Lung microvascular endothelial cell (primary cell): Measurements from ENCODE around the gene TMED6. TPM values are rescaled to one million over a fixed set of nuclear protein-coding genes. Genes with fewer than 3 reads are reported as not detected.

ENCODE experiments used
- DNase-seq, 2 donors: peaks; one replicate each; pipeline versions ENCODE4 v3.0.0 to v3.0.0-alpha.2; 2010; ENCODE audit warnings: low read depth in 2 of 2
- total RNA-seq: library from RNA; depleted of rRNA; stranded (reverse); fragments of >200 nt; gene quantifications from 2 replicates; pipeline ENCODE4 v1.2.1, GENCODE V29; 2014

The TMED6 gene
- 0.20 TPM in 1 of 2 replicates, not detected in the other for total RNA-seq

DNA sequence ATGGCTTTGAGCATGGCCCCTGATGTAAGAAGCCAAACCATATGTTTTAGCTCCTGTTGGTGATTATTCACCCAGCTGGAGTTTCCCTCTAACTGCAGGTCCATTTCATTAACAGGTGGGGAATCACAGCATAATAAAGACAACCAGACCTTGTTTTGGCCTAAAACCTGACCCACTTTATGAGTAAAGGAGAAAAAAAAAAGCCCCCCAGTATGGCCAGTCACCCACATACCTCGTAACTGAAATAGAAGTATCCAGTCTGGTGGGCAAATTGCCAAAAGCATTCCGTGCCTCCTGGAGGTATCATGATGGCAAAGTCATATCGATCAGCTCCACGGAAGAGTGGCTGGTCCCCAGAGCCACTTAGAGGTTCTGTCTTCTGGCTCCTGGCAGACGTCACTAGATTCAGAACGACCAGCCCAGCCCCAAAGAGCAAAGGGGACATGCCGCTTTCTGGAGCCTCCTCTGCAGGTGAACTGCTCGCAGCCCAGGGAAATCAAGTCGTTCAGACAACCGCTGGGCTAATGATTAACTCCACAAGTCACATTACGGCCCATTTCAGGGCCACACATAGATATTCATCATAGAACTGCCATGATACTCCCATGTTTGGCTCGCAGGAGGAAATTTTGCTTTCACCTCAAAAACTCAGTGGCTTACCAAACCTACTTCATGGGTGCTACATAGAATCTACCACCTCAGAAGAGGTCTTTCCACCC lies at the start of gene TMED6:
Gene TMED6, minus strand, starts transcription at position 478 of the 719 bp plus-strand sequence. Its CDS starts 33 bp downstream, at position 445.
- DNase-seq: no peak

DNA sequence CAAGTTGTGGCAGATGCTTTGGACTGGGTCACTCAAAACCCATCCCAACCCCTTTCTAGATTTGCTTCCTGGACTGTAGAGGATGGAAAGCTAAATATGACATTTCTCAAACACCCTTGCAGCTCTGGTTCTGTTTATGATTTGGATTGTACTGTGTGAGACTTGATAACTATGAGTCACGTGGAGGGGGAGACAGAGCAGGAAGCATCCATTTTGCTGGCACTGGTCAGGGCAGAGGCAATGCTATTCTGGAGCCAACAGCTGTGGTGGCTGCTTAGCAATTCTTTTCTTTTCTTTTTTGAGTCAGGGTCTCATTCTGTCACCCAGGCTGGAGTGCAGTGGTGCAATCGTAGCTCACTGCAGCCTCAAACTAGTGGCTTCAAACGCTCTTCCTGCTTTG lies 47.8 kb upstream of the TMED6 start:
- DNase-seq: peak; percentile 62 to 63

DNA sequence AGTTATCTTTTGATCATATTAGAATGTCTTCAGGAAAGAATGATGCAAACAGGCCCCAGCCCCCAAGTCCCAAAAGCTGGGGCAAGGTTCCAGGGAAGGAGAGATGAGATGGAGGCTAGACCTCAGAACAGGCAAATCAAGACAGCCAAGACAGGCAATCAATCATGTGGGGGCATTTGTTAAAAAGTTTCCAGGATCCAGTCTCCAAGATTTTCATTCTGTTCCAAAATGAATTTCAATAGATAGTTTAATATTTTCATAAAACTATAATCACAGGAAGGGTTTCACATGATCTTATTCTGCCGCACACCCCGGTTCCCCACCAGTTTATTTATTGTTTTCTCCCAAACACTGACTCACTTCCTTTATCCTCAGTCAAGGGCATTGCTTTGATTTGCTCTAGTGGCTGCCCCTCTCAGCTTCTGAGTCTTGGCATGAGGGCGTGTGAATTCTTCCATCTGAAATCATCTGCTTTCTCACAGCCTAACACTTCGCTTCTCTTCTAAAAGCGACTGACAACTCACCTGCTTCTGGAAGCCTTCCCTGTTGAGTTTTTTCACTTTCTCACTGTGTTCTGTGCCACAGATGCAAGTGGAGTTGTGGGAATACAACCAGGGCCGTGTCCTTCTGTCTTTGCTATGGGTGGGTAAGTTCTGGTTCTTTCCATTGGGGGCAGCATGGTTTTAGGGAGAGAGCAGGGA lies 46.4 kb upstream of the TMED6 start:
- DNase-seq: peak; percentile 89 to 92

DNA sequence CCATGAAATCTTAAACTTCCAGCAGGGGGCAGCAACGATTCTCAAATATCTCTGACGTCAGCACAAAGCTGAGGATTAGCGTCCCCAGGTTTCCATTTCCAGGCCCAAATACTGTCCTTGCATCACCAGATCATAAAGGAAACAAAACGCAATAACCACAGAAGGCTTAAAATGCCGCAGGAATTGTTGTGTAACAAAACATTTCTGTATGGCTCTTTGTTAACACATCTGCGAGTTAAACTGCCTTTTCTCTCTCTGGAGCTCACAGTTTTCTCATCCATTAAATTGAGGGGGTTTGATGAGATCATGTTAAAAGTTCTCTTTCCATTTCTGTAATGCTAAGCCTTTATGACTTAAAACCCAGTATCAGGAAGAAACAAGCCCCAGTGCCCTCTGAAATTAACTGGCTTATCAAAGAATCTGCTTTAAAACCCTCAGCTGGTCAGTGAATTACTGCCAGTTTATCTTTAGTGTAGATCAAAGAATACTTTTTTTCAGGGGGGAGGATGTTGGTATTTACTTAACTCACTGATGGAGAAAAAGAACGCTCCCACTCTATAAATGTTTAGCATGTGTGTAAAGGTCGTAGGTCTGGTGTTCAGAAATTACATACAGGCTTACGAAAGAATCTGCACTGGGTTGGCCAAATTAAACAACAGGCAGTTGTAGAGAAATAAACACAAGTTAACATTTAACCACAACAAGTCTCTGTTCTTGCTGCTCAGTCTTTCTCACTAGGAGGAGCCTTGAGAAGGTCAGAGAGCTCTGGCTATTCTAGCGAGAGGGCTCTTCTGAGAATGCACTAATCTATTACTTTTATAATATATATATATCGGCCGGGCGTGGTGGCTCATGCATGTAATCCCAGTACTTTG lies 44.8 kb upstream of the TMED6 start:
- DNase-seq: peak; percentile 88 to 95

- no peak for DNase-seq
Measured at GRCh38 chr16:69395859-69396186, 44.2 kb upstream of the TMED6 start.

DNA sequence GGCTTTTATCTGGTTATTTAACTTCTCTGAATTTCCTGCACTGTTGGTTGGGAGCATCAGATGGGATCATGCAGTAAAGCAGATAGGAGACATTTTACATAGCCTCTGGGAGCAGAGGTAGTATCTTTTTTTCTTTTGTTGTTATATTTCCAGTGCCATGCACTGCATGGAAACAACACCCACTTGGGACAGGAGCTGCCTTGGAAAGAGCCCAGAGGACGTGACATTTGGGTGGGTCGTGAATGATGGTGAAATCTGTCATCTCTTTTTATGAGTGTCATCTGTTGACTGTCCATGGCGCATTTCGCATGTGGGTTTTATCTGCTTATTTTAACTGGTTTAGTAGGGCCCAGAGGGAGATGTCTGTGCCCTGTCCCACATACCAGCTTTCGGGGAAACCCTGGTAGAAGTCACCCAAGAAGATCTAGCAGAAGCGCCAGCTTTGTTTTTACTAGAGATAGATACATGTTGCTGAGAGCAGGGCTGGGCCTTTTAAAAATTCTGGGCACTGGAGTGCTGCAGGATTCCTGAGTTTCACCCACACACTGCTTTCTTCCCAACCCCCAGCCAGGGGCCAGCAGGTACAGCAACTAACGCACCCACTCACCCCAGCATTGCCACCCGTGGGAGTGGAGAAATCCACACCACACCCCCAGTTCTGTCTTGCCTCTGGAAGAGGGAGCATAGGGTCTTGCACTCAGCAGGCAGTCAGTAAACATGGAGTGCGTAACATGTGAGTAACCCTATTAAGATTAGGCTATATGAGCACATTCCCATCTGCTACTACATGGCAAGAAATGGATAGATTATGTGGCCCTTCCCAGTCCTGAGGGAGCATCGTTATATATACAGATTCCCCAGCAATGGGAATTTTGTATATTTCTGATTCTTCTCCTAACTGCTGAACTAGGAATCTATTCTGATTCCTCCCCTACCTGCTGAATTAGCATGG lies 42.6 kb upstream of the TMED6 start:
- no peak for DNase-seq

DNA sequence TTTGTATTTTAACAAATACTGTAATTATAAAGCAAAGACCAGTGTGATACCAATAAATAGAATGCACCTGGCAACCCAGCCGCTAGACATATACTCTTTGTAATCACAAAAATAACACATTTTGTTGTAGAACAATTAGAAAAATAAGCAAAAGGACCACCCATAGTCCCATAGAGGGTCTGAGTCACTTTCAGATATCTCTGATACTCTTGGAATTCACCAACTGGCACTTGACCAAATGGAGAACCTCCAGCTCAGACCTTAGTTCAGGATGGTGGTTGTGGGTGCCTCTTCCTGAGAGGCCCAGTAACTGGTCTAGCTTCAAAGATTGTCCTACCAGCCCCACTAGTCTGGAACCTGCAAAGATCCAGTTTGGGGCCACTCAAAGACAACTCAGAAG lies 35.0 kb upstream of the TMED6 start:
- no peak for DNase-seq

- no peak for DNase-seq
Measured at GRCh38 chr16:69384974-69385373, 33.4 kb upstream of the TMED6 start.

DNA sequence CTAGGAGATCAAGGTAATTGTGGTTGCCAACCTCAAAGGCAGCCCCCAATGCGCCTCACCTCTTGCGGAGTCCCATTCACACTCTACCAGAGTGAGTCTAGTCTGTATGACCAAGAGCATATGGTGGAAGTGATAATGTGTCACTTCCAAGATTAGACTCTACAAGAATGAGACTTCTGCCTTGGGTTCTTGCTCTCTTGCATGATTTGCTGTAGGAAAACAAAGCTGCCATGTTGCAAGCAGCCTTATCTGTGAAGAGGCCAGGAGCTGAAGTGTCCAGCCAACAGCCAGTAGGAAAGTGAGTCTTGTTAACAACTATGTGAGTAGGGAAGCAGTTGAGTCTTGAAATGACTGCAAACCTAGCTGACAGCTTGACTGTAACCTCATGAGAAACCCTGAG lies 30.8 kb upstream of the TMED6 start:
- DNase-seq: no peak

- DNase-seq: peak; percentile 84 to 85
Measured at GRCh38 chr16:69381231-69381630, 29.6 kb upstream of the TMED6 start.

DNA sequence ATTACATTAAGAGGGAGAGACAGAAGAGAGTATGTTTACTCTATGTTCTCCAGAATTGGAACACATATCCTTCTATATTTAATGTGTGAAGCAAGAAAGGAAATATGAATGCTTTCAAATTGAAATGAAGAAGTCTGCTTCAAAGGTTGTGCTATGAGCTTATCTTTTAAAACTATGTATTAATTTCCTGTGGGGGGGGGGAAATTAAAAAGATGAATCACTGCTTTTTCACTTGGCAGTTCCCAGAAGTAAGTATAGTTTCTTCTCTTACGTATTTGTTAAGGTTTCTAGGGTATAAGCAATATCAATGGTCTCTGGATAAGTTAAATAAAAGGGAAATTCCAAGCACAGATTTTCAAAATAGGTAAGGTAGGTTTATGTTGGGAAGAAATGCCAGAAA lies 27.2 kb upstream of the TMED6 start:
- DNase-seq: peak in 1 of 2 donors; percentile 71

- DNase-seq: no peak
Measured at GRCh38 chr16:69378036-69378435, 26.4 kb upstream of the TMED6 start.

GRCh38 chr16:69376393-69377059 lies 24.9 kb upstream of the TMED6 start:
- no peak for DNase-seq

DNA sequence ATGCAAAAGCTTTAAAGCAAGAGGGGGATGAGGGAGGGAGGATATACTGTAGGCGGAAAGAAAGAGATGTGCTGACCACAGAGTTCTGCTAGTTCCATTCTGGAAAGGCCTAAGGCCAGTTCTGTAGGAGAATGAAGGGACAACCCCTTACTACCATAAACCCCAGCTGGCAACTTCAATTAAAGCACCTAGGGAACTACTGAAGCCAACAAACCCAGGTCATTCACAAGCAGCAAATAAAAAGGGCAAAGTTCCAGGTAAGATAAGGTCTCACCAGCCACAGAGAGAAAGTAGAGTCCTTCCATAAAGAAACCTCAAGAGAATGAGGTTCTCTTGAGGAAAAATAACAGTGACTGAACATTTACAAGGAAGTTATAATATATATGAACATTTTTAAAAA lies 21.4 kb upstream of the TMED6 start:
- no peak for DNase-seq

DNA sequence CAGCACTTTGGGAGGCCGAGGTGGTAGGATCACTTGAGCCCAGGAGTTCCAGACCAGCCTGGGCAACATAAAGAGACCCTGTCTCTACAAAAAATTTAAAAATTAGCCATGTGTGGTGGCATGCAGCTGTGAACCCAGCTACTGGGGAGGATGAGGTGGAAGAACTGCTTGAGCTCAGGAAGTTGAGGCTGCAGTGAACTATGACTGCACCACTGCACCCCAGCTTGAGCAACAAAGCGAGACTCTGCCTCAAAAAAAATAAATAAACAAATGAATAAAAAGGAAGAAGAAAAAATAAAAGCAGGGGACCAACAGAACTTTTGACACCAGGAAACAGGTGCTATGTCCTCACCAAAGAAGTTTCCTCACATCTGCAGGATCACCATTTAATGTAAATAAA lies 20.0 kb upstream of the TMED6 start:
- peak in 1 of 2 donors; percentile 29 for DNase-seq

GRCh38 chr16:69368866-69369265 lies 17.3 kb upstream of the TMED6 start:
- no peak for DNase-seq

DNA sequence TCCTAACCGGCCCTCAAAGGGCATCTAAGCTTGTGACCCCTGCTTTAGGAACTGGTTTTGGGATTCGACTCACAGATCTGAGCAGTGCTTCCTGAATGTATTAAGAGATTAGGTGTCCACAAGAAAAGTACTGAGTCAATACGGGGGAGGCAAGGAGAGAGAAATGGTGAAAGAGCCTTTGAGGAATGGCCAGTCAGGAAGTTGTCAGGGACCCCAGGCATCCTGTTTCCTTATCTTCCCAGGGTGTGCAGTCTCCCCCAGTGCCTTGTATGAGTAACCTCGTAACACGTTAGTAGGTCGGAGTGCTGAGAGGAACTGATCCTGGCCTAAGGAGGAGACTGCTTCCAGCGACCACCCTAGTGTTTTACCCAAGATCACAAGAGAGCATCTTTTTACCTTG lies 16.4 kb upstream of the TMED6 start:
- DNase-seq: peak in 1 of 2 donors; percentile 33

DNA sequence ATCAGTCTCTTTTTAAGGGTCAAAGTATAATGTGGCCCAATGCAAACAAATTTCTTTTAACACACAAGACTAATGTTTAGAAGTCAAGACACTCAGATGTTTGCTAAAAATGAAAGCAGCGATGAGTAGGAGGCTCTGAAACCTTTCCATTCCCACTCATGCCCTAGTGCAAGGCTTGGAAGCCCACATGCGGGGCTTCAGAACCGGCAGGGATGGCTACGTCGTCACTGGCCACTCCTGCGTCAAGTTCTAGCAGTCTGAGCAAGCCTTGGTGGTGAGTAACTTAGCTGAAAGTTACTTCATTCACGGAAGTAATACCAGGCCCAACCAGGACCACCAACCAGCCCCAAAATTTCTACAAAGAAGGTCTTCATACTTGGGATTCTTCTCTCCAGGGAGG lies 14.8 kb upstream of the TMED6 start:
- DNase-seq: no peak

GRCh38 chr16:69365901-69366300 lies 14.3 kb upstream of the TMED6 start:
- DNase-seq: no peak

GRCh38 chr16:69364088-69364487 lies 12.5 kb upstream of the TMED6 start:
- DNase-seq: no peak
